DLD1 (cell line): Measurements from ENCODE around the gene MLPH.
"Not testable (repeated sequence)": the region's sequence is repeated elsewhere in the genome, so short reads cannot be mapped to it uniquely, and the experiment has no call there.

ENCODE experiments used
- in situ Hi-C: cut with HindIII; loops from 2 replicates; pipeline ENCODE4 v1.10.0; 2017; ENCODE audit warnings: low sequenced_read_pairs

Gene MLPH

DNA sequence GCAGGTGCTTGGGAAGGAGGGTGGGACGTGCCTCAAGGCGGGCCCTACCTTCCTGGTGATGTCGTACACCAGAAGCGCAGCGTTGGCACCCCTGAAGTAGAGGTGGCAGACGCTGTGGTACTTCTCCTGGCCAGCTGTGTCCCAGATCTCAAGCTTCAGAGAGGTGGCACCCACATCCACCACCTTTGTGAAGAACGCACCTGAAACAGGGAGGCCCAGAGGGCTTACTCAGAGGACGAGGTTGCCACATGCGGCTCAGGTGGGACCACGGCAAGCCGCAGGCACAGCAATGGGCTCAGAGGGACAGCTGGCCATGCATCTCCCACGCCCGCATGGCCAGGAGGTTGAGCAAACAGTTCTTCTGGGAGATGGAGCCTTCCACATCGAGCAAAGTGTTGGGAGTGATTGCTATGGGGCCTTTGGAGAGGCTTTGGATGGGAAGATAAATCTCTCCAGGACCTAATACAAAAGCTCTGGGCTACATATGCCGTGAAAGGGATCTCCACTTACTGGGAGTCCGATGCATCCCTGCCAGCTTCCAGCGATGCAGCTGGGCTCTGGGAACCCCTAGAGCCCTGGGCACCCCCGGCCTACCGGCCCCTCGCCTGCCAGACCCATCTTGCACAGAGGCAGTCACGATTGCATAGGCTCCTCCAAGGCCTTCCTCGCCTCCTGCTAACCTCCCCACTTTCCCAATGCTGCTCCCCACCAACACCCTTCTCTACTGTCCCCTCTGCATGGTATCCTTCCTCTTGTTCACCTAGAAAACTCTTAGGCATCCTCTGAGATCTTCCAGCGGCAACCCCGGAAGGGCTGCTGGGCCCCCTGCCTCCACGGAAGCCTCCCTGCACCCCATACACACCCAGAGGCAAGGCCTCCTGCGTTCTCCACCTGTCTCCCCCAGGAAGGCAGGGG is 91.2 kb downstream of the MLPH start:
- in situ Hi-C loops = no loop called here

GRCh38 chr2:237581326-237581725 is 94.3 kb downstream of the MLPH start:
- in situ Hi-C loops = no loop called here

- in situ Hi-C loops = no loop called here
Observed at GRCh38 chr2:237581751-237582746, 95.0 kb downstream of the MLPH start.

DNA sequence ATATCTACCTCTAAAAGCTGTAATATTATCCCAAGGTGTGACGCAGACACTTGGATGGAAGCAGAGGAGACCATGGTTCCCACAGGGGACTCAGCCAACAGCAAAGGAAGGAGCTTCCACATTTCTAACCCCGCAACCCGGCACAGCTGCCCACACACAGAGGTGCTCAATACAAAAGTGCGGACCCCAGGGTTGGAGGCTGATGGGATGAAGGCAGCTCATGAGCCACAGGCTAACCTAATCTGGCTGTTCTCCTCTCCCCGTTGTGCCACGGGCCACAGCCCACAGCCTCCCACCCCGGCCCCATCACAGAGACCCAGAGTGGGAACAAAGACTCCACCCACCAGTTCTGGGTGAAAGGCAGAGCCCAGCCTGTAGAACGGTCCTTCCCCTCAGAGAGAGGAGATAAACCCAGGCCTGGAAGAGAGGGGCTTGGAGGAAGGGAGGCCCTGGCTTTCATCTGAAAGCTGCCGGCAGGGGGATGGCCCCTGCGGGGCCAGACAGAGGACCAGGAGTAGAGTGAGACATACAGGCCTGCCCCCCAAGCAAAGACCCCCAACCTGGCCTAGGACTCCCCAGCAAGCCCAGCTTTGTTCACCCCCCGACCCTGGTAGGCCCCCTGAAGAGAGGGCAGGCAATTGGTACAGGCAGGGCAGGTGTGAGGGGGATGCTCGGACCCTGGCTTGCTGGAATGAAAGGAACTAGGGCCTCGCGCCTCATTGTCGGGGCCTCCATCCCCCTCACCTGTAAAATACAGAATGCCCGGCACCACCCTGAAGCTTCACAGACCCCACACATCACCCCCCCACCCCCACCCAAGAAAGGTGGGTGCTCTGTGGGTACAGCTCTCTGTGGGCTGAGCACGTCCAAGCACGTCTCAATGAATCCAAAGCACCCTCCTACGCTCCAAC is 96.6 kb downstream of the MLPH start:
- in situ Hi-C loops = no loop called here

DNA sequence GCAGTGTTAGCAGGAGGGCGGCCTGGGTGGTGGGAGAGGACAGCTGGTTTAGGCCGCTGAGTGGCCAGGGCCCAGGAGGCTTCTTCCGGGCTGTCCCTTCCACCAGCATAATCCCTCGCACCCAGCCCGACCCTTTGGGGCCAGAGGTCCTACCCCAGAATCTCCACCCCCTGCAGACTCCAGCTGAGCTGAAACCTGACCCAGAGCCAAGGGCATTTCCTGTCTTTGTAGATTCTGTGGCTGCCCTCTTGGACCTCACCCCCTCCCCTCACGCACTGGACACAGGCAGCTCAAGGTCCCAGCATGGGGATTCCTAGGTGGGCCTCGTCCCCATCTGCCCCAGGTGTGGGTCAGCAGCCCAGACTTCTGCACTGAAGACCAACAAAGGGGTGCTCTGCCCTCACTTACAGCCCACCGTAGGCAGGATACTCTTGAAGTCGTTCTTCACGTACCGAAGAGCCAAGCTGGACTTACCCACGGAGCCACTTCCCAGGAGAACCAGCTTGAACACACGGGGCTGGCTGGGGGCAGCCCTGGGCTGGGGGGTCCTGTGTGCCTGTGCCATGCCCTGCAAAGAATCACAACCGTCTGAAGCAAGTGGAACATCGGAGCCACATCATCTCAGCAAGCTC is 98.7 kb downstream of the MLPH start:
- in situ Hi-C loops = no loop called here

GRCh38 chr2:237588044-237588696 is 101.1 kb downstream of the MLPH start:
- in situ Hi-C loops = no loop called here

- in situ Hi-C loops = no loop called here
Observed at GRCh38 chr2:237590272-237591140, 103.5 kb downstream of the MLPH start, which contains the start of gene RAB17. Gene RAB17 (minus strand): TSS chr2:237590734. CDS start chr2:237586154, 4,580 bp downstream.

DNA sequence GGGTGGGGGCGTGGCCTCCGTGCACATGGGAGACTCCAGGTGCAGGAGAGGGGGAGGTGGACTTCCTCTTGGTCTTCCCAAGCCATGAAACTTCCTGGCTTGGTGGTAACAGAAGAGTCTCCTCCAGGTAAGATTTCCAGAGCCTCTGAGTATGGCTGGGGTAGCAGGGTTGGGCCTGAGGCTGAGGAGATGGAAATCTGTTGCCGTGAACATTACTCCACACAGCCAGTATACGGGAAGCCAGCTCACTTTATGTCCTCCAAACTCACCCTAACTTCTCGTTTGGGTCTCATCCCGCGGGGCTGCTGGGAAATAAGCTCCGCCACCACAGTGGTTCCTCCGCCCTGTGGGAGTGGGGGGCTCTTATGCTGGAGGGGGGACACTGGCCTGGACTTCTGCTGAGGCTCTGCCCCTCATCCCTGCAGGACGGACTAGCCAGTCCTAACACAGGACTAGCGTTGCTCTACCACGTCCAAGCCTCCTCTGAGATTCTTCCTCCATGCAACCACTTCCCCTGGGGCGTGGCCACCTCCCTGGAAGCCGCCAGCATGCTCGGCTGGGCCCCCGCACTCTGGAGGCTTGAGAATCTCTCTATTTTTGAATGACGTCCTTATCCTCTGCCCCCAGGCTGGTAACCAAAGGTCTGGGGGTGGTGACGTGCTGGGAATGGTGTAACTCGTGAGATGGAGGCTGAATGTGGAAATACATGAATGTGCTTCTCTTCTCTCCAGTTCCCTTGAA is 104.3 kb downstream of the MLPH start:
- in situ Hi-C loops = no loop called here

- in situ Hi-C loops = no loop called here
Observed at GRCh38 chr2:237592425-237592980, 105.5 kb downstream of the MLPH start.

GRCh38 chr2:237593036-237593435 is 106.0 kb downstream of the MLPH start:
- in situ Hi-C loops = no loop called here

- in situ Hi-C loops = no loop called here
Observed at GRCh38 chr2:237593596-237594320, 106.7 kb downstream of the MLPH start.

- in situ Hi-C loops = no loop called here
Observed at GRCh38 chr2:237594514-237594871, 107.4 kb downstream of the MLPH start.

GRCh38 chr2:237595829-237596519 is 108.9 kb downstream of the MLPH start:
- in situ Hi-C loops = not testable (repeated sequence)

DNA sequence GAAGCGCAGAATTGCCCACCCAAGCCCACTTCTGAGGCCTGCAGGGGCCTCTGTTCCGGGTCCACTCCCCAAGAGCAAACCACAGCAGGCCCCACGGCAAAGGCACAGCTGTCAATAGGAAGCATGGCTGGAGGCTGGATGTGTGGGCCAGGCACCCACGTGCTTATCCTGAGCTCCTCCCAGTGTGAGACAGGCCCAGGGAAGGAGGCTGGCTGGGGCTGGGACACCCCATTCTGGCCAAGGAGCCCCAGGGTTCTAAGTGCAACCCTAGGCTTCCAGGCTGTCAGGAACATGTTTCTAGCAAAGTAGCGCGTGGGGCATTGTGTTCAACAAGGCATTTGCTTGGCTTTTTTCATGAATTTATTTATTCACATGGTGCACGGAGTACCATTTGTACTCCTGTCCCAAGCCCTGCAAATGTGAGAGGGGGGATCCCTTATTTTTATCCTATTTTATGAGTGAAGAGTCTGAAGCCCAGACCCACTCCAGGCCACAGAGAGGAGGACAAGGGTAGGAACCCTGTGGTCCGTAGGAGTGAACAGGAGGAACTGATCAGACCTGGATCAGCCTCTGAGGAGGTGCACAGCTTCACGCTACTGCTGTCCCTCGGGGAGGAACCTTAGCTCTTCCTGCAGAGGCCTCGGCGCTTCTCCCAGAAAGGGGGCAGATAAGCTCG is 109.6 kb downstream of the MLPH start:
- in situ Hi-C loops = no loop called here

- in situ Hi-C loops = no loop called here
Observed at GRCh38 chr2:237597196-237598145, 110.4 kb downstream of the MLPH start.
